CD14-positive monocyte (primary cell): Measurements from ENCODE around the gene EDRF1. TPM values are rescaled to one million over a fixed set of nuclear protein-coding genes. Genes with fewer than 3 reads are reported as not detected.

Experiments used
- DNase-seq, 3 donors: peaks; one replicate each; pipeline ENCODE4 v3.0.0-alpha.2; 2011 to 2022
- H2AFZ ChIP-seq: 2 replicates; pipeline ENCODE4 v1.6.0; 2012; ENCODE audit warnings: mild to moderate bottlenecking, low read depth, low read length, inconsistent platforms; ENCODE audit not compliant: insufficient read depth, poor library complexity, severe bottlenecking
- H3K27ac ChIP-seq, 2 donors: 1 replicate in 1 of 2; 2 replicates in 1 of 2; pipeline ENCODE4 v1.5.1; 2012 to 2013; ENCODE audit warnings: low read length in 2 of 2, control low read depth in 1 of 2, inconsistent platforms in 1 of 2, low read depth in 1 of 2, mild to moderate bottlenecking in 1 of 2
- H3K27me3 ChIP-seq, 2 donors: one replicate each; pipeline versions ENCODE4 v1.6.0 to v1.6.1; 2011 to 2013; ENCODE audit warnings: low read length in 2 of 2; ENCODE audit not compliant: control insufficient read depth in 2 of 2, insufficient read depth in 2 of 2
- H3K36me3 ChIP-seq, 2 donors: replicated peaks in 1 of 2; 1 replicate in 1 of 2; 2 replicates in 1 of 2; pipeline versions ENCODE4 v1.5.1 to v1.6.1; 2012 to 2013; ENCODE audit warnings: low read length in 2 of 2, control low read depth in 1 of 2, inconsistent platforms in 1 of 2, mild to moderate bottlenecking in 1 of 2; ENCODE audit not compliant: insufficient read depth in 2 of 2, control insufficient read depth in 1 of 2
- H3K4me1 ChIP-seq, 2 donors: 1 replicate in 1 of 2; 2 replicates in 1 of 2; pipeline versions ENCODE4 v1.5.1 to v1.6.1; 2012 to 2013; ENCODE audit warnings: low read length in 2 of 2, control low read depth in 1 of 2, inconsistent platforms in 1 of 2, mild to moderate bottlenecking in 1 of 2, moderate library complexity in 1 of 2; ENCODE audit not compliant: insufficient read depth in 2 of 2, control insufficient read depth in 1 of 2
- H3K4me2 ChIP-seq: replicated peaks from 2 replicates; pipeline ENCODE3; 2012; ENCODE audit warnings: low read length, moderate library complexity, mild to moderate bottlenecking; ENCODE audit not compliant: poor library complexity, severe bottlenecking; ENCODE audit errors: extremely low read depth
- H3K4me3 ChIP-seq, 3 experiments: fragments of 200-600 bp in 1 of 3; sonication (generic) in 1 of 3; replicated peaks in 1 of 3; 1 replicate in 2 of 3; 2 replicates in 1 of 3; pipeline ENCODE4 v1.5.1; 2011 to 2013; ENCODE audit warnings: low read length in 3 of 3, mild to moderate bottlenecking in 3 of 3, control low read depth in 2 of 3, low read depth in 2 of 3, inconsistent platforms in 1 of 3, moderate library complexity in 1 of 3
- H3K79me2 ChIP-seq: 2 replicates; pipeline ENCODE4 v1.6.0; 2012; ENCODE audit warnings: mild to moderate bottlenecking, control low read depth, inconsistent platforms, low read length, moderate library complexity; ENCODE audit not compliant: insufficient read depth
- H3K9ac ChIP-seq: 2 replicates; pipeline ENCODE4 v1.6.0; 2017; ENCODE audit warnings: low read length, mild to moderate bottlenecking; ENCODE audit not compliant: insufficient read depth, poor library complexity, severe bottlenecking
- H3K9me3 ChIP-seq, 2 donors: replicated peaks in 1 of 2; 1 replicate in 1 of 2; 2 replicates in 1 of 2; pipeline versions ENCODE4 v1.5.1 to v1.6.1; 2012 to 2013; ENCODE audit warnings: low read length in 2 of 2, control low read depth in 1 of 2; ENCODE audit not compliant: control insufficient read depth in 1 of 2, insufficient read depth in 1 of 2
- H4K20me1 ChIP-seq: 2 replicates; pipeline ENCODE4 v1.6.0; 2012; ENCODE audit warnings: mild to moderate bottlenecking, low read length, control low read depth, moderate library complexity; ENCODE audit not compliant: insufficient read depth
- H3K27ac Mint-ChIP-seq, 7 donors: one replicate each; pipeline ENCODE4 v1.8.0; 2020; ENCODE audit warnings: mild to moderate bottlenecking in 7 of 7, mixed read lengths in 7 of 7, moderate library complexity in 6 of 7, inconsistent platforms in 2 of 7
- H3K27me3 Mint-ChIP-seq, 3 donors: one replicate each; pipeline ENCODE4 v1.8.0; 2021 to 2022; ENCODE audit warnings: low read depth in 3 of 3, mild to moderate bottlenecking in 3 of 3, mixed read lengths in 3 of 3, moderate library complexity in 3 of 3, inconsistent platforms in 1 of 3
- H3K36me3 Mint-ChIP-seq, 2 donors: one replicate each; pipeline ENCODE4 v1.8.0; 2020; ENCODE audit warnings: mixed read lengths in 2 of 2, inconsistent platforms in 1 of 2, mild to moderate bottlenecking in 1 of 2
- H3K4me1 Mint-ChIP-seq: one replicate; pipeline ENCODE4 v1.8.0; 2020; ENCODE audit warnings: mild to moderate bottlenecking, mixed read lengths
- H3K4me3 Mint-ChIP-seq, 2 donors: one replicate each; pipeline ENCODE4 v1.8.0; 2020; ENCODE audit warnings: mild to moderate bottlenecking in 2 of 2, mixed read lengths in 2 of 2, moderate library complexity in 1 of 2
- H3K9me3 Mint-ChIP-seq, 7 donors: one replicate each; pipeline ENCODE4 v1.8.0; 2020 to 2022; ENCODE audit warnings: mixed read lengths in 7 of 7, mild to moderate bottlenecking in 6 of 7, moderate library complexity in 6 of 7, inconsistent platforms in 2 of 7
- CTCF ChIP-seq: fragments of 200-600 bp; IDR thresholded peaks from one replicate; pipeline ENCODE4 v1.8.0; 2022; ENCODE audit warnings: antibody characterized with exemption, mild to moderate bottlenecking
- WGBS: methylation state at CpG from one replicate; pipeline ENCODE4 v1.1.5; 2013; ENCODE audit warnings: missing lambda C conversion rate; ENCODE audit not compliant: insufficient coverage; 5-methylcytosine and 5-hydroxymethylcytosine counted together
- intact Hi-C, 2 donors: fragments of 100-400 bp; cut with micrococcal nuclease; formaldehyde crosslinking; loops; one replicate each; pipeline versions ENCODE4 v1.15.0 to v1.15.1; 2023
- polyA plus RNA-seq, 3 donors: library from polyadenylated mRNA; depleted of rRNA in 1 of 3; unstranded in 2 of 3; stranded (reverse) in 1 of 3; fragments of 300-500 nt in 2 of 3; fragments of >200 nt in 1 of 3; fragmentation: Illumina TruSeq in 2 of 3; gene quantifications; 1 replicate in 2 of 3; 2 replicates in 1 of 3; pipeline ENCODE4 v1.2.3, GENCODE V29; 2012 to 2021

The EDRF1 gene
- polyA plus RNA-seq, 3 donors, result 4.6 to 21.4 (median 5.3) TPM

DNA sequence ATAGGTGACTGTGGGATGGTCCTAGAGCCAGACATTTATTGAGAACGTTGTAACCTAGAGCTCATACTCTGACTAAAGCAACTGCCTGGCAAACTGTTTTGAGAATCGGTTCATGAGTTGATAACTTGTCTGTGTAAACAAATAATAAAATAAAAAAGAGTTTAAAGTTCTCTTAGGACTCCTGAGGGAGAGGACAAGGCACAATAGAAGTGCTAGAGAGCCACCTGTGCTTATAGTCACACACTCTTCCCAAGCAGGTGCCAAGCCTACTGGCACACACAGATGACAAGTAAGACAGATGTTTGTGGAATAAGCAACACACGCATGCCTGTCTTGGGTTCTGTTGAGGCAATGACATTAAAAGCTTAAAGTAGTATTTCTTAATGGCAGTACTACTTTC, 7.9 kb downstream of the EDRF1 start:
- H3K9me3 ChIP-seq, result no peaks in the 10 kb centered on the region
- WGBS, result 100% methylated on average over 1 of the region's 3 CpGs
- TF ChIP-seq CTCF, result no peak
- H3K27me3 ChIP-seq, result no peaks in the 10 kb centered on the region
- H3K4me3 ChIP-seq, result no peak overlapping the region
- H4K20me1 ChIP-seq, result no peaks in the 10 kb centered on the region
- no peaks in the 10 kb centered on the region for H3K4me1 Mint-ChIP-seq
- H3K9me3 Mint-ChIP-seq, result no peaks in the 10 kb centered on the region
- no peak overlapping the region for H3K9ac ChIP-seq
- no peak overlapping the region for H3K4me2 ChIP-seq
- peaks cover 83 to 90% of the 10 kb centered on the region in 2 donors for H3K36me3 Mint-ChIP-seq
- H3K4me3 Mint-ChIP-seq, result no peak overlapping the region
- H3K79me2 ChIP-seq, result no peaks in the 10 kb centered on the region
- intact Hi-C loops, result loop anchor here in 1 of 2 donors (10.0 kb wide), 1 partner anchor 97 kb away; the partner anchor contains the start of genes BCCIP and UROS
- H3K36me3 ChIP-seq, result peaks cover 99% of the 10 kb centered on the region in 2 donors
- H2AFZ ChIP-seq, result no peak overlapping the region
- peaks cover 0 to 2% (median 0%) of the 10 kb centered on the region in 3 donors for H3K27me3 Mint-ChIP-seq
- H3K27ac ChIP-seq, result no peak overlapping the region
- no peak for DNase-seq
- no peak overlapping the region for H3K27ac Mint-ChIP-seq
- no peaks in the 10 kb centered on the region for H3K4me1 ChIP-seq

GRCh38 chr10:125734148-125734547, 14.6 kb downstream of the EDRF1 start:
- no peak overlapping the region for H3K4me2 ChIP-seq
- no peak overlapping the region for H3K4me3 Mint-ChIP-seq
- intact Hi-C loops, result loop anchor here in 1 of 2 donors (5.0 to 10.0 kb wide), 2 partner anchors 83 to 589 kb away; no protein-coding TSS in a partner anchor
- DNase-seq, result no peak
- H3K9ac ChIP-seq, result no peak overlapping the region
- no peak overlapping the region for H3K27ac Mint-ChIP-seq
- H3K27me3 Mint-ChIP-seq, result peaks cover 0 to 2% (median 0%) of the 10 kb centered on the region in 3 donors
- H3K9me3 Mint-ChIP-seq, result no peaks in the 10 kb centered on the region
- WGBS, result no CpG with 5 or more reads among the region's 1 CpG
- H3K4me1 Mint-ChIP-seq, result no peaks in the 10 kb centered on the region
- no peaks in the 10 kb centered on the region for H3K9me3 ChIP-seq
- H3K27ac ChIP-seq, result no peak overlapping the region
- no peak for TF ChIP-seq CTCF
- H2AFZ ChIP-seq, result no peak overlapping the region
- H3K79me2 ChIP-seq, result no peaks in the 10 kb centered on the region
- H3K36me3 ChIP-seq, result peaks cover 100% of the 10 kb centered on the region in 2 donors
- H3K4me1 ChIP-seq, result no peaks in the 10 kb centered on the region
- no peak overlapping the region for H3K4me3 ChIP-seq
- peaks cover 92 to 96% of the 10 kb centered on the region in 2 donors for H3K36me3 Mint-ChIP-seq
- H3K27me3 ChIP-seq, result no peaks in the 10 kb centered on the region
- H4K20me1 ChIP-seq, result no peaks in the 10 kb centered on the region
